ENCODE results near the gene EXOC3L4. TPM values are rescaled to one million over a fixed set of nuclear protein-coding genes. Genes with fewer than 3 reads are reported as not detected.

EXOC3L4 gene
- polyA plus RNA-seq, 1 donor from 2014 or later = not detected

- Histone ChIP-seq H3K27me3 (ENCODE audit: insufficient read depth, low read depth, low read length) (peaks cover 15% of the 10 kb centered on the region), H3K27ac (ENCODE audit: low read length) (no peak overlapping the region)
These were observed 30.0 kb downstream of the EXOC3L4 start for GRCh38 chr14:103124501-103125001.

More at GRCh38 chr14:103124501-103125001, 30.0 kb downstream of the EXOC3L4 start:
- H3K36me3 ChIP-seq (ENCODE audit: insufficient read depth, low read length) = no peaks in the 10 kb centered on the region
- TF ChIP-seq EP300 (conservative IDR thresholded peaks at IDR 0.05; ENCODE audit: poor library complexity, severe bottlenecking) = no peak
- TF ChIP-seq SMC3 (conservative IDR thresholded peaks at IDR 0.05; ENCODE audit: poor library complexity) = no peak
- no peak for TF ChIP-seq TAF1 (IDR thresholded peaks at IDR 0.05; ENCODE audit: low read depth)
- TF ChIP-seq RAD21 (conservative IDR thresholded peaks at IDR 0.05) = no peak
- no peak for TF ChIP-seq CTCF (IDR thresholded peaks at IDR 0.05; ENCODE audit: poor library complexity, severe bottlenecking)
- no peak for TF ChIP-seq EZH2 (IDR thresholded peaks at IDR 0.05; ENCODE audit: borderline replicate concordance, insufficient read depth, low read length, poor library complexity, severe bottlenecking)
- no peak for TF ChIP-seq MXI1 (conservative IDR thresholded peaks at IDR 0.05; ENCODE audit: poor library complexity, severe bottlenecking)
- no peak for TF ChIP-seq REST (IDR thresholded peaks at IDR 0.05; ENCODE audit: borderline replicate concordance)
- no peak for TF ChIP-seq POLR2AphosphoS5 (IDR thresholded peaks at IDR 0.05)
- H2AFZ ChIP-seq (ENCODE audit: low read depth, low read length) = no peak overlapping the region
- no peaks in the 10 kb centered on the region for H3K9me3 ChIP-seq (ENCODE audit: low read length)
- no peak overlapping the region for H3K9ac ChIP-seq (ENCODE audit: low read length)
- H3K9me2 ChIP-seq (ENCODE audit: insufficient read depth, low read length) = no peaks in the 10 kb centered on the region
- no peaks in the 10 kb centered on the region for H3F3A ChIP-seq (ENCODE audit: insufficient read depth, low read length, poor library complexity, severe bottlenecking)
- no peaks in the 10 kb centered on the region for H4K20me1 ChIP-seq (ENCODE audit: insufficient read depth)
- H3K4me2 ChIP-seq (ENCODE audit: low read length) = no peak overlapping the region
- H3K79me2 ChIP-seq (replicated peaks; ENCODE audit: insufficient read depth, low read length) = no peaks in the 10 kb centered on the region
- H3K4me3 ChIP-seq (ENCODE audit: low read length) = no peak overlapping the region

Data from neural cell (in vitro differentiated cells).